ENCODE results near the gene LIX1L. TPM values are rescaled to one million over a fixed set of nuclear protein-coding genes. Genes with fewer than 3 reads are reported as not detected.

Gene LIX1L
- total and polyA plus RNA-seq, 2 of the 4 experiments (the other 2 are of a cell fraction), result 14.7 to 28.8 TPM

GRCh38 chr1:145987926-145988325, 30.1 kb upstream of the LIX1L start:
- intact Hi-C loops (cut with micrococcal nuclease) (no loop called here), dilution Hi-C loops (cut with HindIII; ENCODE audit: low sequenced_read_pairs, unreplicated experiment) (no loop called here), in situ Hi-C loops (cut with MboI; ENCODE audit: low sequenced_read_pairs) (no loop called here)
- no peaks in the 10 kb centered on the region for H4K20me1 ChIP-seq (ENCODE audit: insufficient read depth, low read length)
- H2AFZ ChIP-seq (replicated peaks; ENCODE audit: low read length, poor library complexity), result no peak overlapping the region
- H2AK5ac ChIP-seq (ENCODE audit: low read depth, low read length), result no peak overlapping the region
- H3K4me1 ChIP-seq (ENCODE audit: control insufficient read depth, insufficient read depth, low read length), result peaks cover 13% of the 10 kb centered on the region
- no peak overlapping the region for H2AK9ac ChIP-seq (replicated peaks; ENCODE audit: low read depth, low read length, poor library complexity)
- H3K9me1 ChIP-seq (ENCODE audit: insufficient read depth, low read length), result peaks cover 8% of the 10 kb centered on the region
- no peak overlapping the region for H3K14ac ChIP-seq (replicated peaks; ENCODE audit: low read depth, low read length)
- no peak overlapping the region for H2BK5ac ChIP-seq (ENCODE audit: low read depth, low read length, poor library complexity, severe bottlenecking)
- H2BK15ac ChIP-seq (ENCODE audit: low read depth, low read length), result no peak overlapping the region
- no peak overlapping the region for H3K18ac ChIP-seq (ENCODE audit: low read depth, low read length)
- no peak overlapping the region for H4K8ac ChIP-seq (ENCODE audit: low read depth in 2 of 2, low read length in 2 of 2)
- H3K79me1 ChIP-seq (ENCODE audit: low read depth in 1 of 2, low read length in 2 of 2), result peaks cover 0 to 8% of the 10 kb centered on the region in 2 experiments; a peak in 2 of 4 replicates
- no peak overlapping the region for H3K56ac ChIP-seq (ENCODE audit: extremely low read depth, insufficient read depth, low read length)
- H2BK20ac ChIP-seq (ENCODE audit: low read depth, low read length), result no peak overlapping the region
- H3K36me3 ChIP-seq (ENCODE audit: control insufficient read depth, insufficient read depth, low read length), result no peaks in the 10 kb centered on the region; the same call in 1 of the 2 replicates
- no peak overlapping the region for H3K9ac ChIP-seq (ENCODE audit: low read depth, low read length)
- BruUV-seq (replicated peaks), result no TSS peak
- no peak overlapping the region for H3K4me3 ChIP-seq (ENCODE audit: insufficient read depth, low read depth, low read length)
- no peak overlapping the region for H3K23ac ChIP-seq (ENCODE audit: low read depth, low read length)
- CTCF ChIA-PET, result no interaction called here
- no peaks in the 10 kb centered on the region for H3K27me3 ChIP-seq (ENCODE audit: control insufficient read depth, insufficient read depth, low read length)
- H2BK120ac ChIP-seq (ENCODE audit: low read depth, low read length), result no peak overlapping the region
- H4K5ac ChIP-seq (ENCODE audit: low read depth, low read length), result no peak overlapping the region
- H3K4me2 ChIP-seq (ENCODE audit: low read depth, low read length), result no peak overlapping the region
- H3K27ac ChIP-seq (ENCODE audit: insufficient read depth, low read length), result no peak overlapping the region
- no peak overlapping the region for H4K91ac ChIP-seq (ENCODE audit: insufficient read depth, low read depth, low read length)
- ATAC-seq (ENCODE audit: low read depth) (no peak), DNase-seq (no peak)
- WGBS, 2 experiments (ENCODE audit: extremely low coverage in 2 of 2, insufficient read length in 1 of 2), result no CpG with 5 or more reads among the region's 1 CpG
- no peaks in the 10 kb centered on the region for H3K9me3 ChIP-seq (ENCODE audit: control insufficient read depth, insufficient read depth, low read length)
- no peak overlapping the region for H3K4ac ChIP-seq (ENCODE audit: low read depth, low read length)
- TF ChIP-seq CEBPB (IDR thresholded peaks at IDR 0.05; ENCODE audit: low read depth, low read length) (no peak), FOS (IDR thresholded peaks at IDR 0.05; ENCODE audit: low read depth, low read length) (no peak), CTCF (conservative IDR thresholded peaks at IDR 0.05; ENCODE audit: low read depth, low read length) (no peak), MAZ (IDR thresholded peaks at IDR 0.05; ENCODE audit: borderline replicate concordance, low read depth, low read length) (no peak), MXI1 (IDR thresholded peaks at IDR 0.05; ENCODE audit: borderline replicate concordance, low read depth, low read length) (no peak), RFX5 (IDR thresholded peaks at IDR 0.05; ENCODE audit: low read depth, low read length) (no peak), NFE2L2 (IDR thresholded peaks at IDR 0.05; ENCODE audit: low read depth, low read length) (no peak)
- POLR2A ChIA-PET (ENCODE audit: unreplicated experiment), result interaction anchor here (2.1 kb wide), 1 partner anchor 8 kb away, joined by 6 read pairs; no protein-coding TSS in a partner anchor

Measured in IMR-90 (cell line).